ENCODE data around the gene MSX2. TPM values are rescaled to one million over a fixed set of nuclear protein-coding genes. Genes with fewer than 3 reads are reported as not detected.

MSX2 gene
- total and polyA plus RNA-seq, 4 experiments from 2014 or later: 0.30 TPM; not detected in 3

- ChIA-PET POLR2A (ENCODE audit: partially characterized antibody) (no interaction called here), CTCF (ENCODE audit: partially characterized antibody) (no interaction called here)
- Histone ChIP-seq H3K4me1 (ENCODE audit: insufficient read depth, low read length) (no peaks in the 10 kb centered on the region), H3K36me3 (ENCODE audit: insufficient read depth, low read length) (no peaks in the 10 kb centered on the region), H3K4me3 (ENCODE audit: low read length in 2 of 2) (no peak overlapping the region), H3K9me3 (ENCODE audit: control insufficient read depth in 1 of 2, low read length in 2 of 2) (no peaks in the 10 kb centered on the region), H3K27ac (ENCODE audit: low read depth, low read length) (no peak overlapping the region), H3K27me3 (ENCODE audit: insufficient read depth, low read length) (no peaks in the 10 kb centered on the region)
- Mint-ChIP-seq H3K27ac (no peak overlapping the region), H3K9me3 (peaks cover 0 to 6% (median 0%) of the 10 kb centered on the region in 8 donors), H3K4me1 (no peaks in the 10 kb centered on the region), H3K36me3 (no peaks in the 10 kb centered on the region), H3K27me3 (peaks cover 3 to 8% of the 10 kb centered on the region in 2 donors), H3K4me3 (no peak overlapping the region)
- DNase-seq: no peak
- intact Hi-C loops (cut with micrococcal nuclease): no loop called here
These were observed 17.3 kb upstream of the MSX2 start for GRCh38 chr5:174706997-174707572.

GRCh38 chr5:174707671-174708070 is 16.7 kb upstream of the MSX2 start:
- H3K36me3 Mint-ChIP-seq: no peaks in the 10 kb centered on the region

GRCh38 chr5:174708476-174709207 is 15.7 kb upstream of the MSX2 start:
- H3K4me3 ChIP-seq (ENCODE audit: low read length in 2 of 2): no peak overlapping the region
- ChIA-PET CTCF (ENCODE audit: partially characterized antibody) (no interaction called here), POLR2A (ENCODE audit: partially characterized antibody) (no interaction called here)
- intact Hi-C loops (cut with micrococcal nuclease): no loop called here
- no peak overlapping the region for H3K27ac Mint-ChIP-seq
- H3K27ac ChIP-seq (ENCODE audit: low read depth, low read length): no peak overlapping the region
- H3K4me1 ChIP-seq (ENCODE audit: insufficient read depth, low read length): no peaks in the 10 kb centered on the region
- H3K4me3 Mint-ChIP-seq: no peak overlapping the region
- no peaks in the 10 kb centered on the region for H3K9me3 ChIP-seq (ENCODE audit: control insufficient read depth in 1 of 2, low read length in 2 of 2)
- H3K27me3 Mint-ChIP-seq: peaks cover 6 to 14% of the 10 kb centered on the region in 2 donors
- H3K36me3 ChIP-seq (ENCODE audit: insufficient read depth, low read length): no peaks in the 10 kb centered on the region
- no peaks in the 10 kb centered on the region for H3K27me3 ChIP-seq (ENCODE audit: insufficient read depth, low read length)
- H3K9me3 Mint-ChIP-seq: peaks cover 0 to 5% (median 0%) of the 10 kb centered on the region in 8 donors
- H3K36me3 Mint-ChIP-seq: no peaks in the 10 kb centered on the region
- DNase-seq: no peak
- H3K4me1 Mint-ChIP-seq: no peaks in the 10 kb centered on the region

More at GRCh38 chr5:174707671-174708070, 16.7 kb upstream of the MSX2 start:
- peaks cover 3 to 11% of the 10 kb centered on the region in 2 donors for H3K27me3 Mint-ChIP-seq
- peaks cover 0 to 6% (median 0%) of the 10 kb centered on the region in 8 donors for H3K9me3 Mint-ChIP-seq
- H3K4me3 Mint-ChIP-seq: no peak overlapping the region
- H3K36me3 ChIP-seq (ENCODE audit: insufficient read depth, low read length): no peaks in the 10 kb centered on the region
- intact Hi-C loops (cut with micrococcal nuclease): no loop called here
- H3K9me3 ChIP-seq (ENCODE audit: control insufficient read depth in 1 of 2, low read length in 2 of 2): no peaks in the 10 kb centered on the region
- DNase-seq: no peak
- no peaks in the 10 kb centered on the region for H3K4me1 ChIP-seq (ENCODE audit: insufficient read depth, low read length)
- H3K4me3 ChIP-seq (ENCODE audit: low read length in 2 of 2): no peak overlapping the region
- no peaks in the 10 kb centered on the region for H3K27me3 ChIP-seq (ENCODE audit: insufficient read depth, low read length)
- POLR2A ChIA-PET (ENCODE audit: partially characterized antibody): no interaction called here
- CTCF ChIA-PET (ENCODE audit: partially characterized antibody): no interaction called here
- H3K27ac Mint-ChIP-seq: no peak overlapping the region
- H3K27ac ChIP-seq (ENCODE audit: low read depth, low read length): no peak overlapping the region
- no peaks in the 10 kb centered on the region for H3K4me1 Mint-ChIP-seq

GRCh38 chr5:174714751-174715150 is 9.6 kb upstream of the MSX2 start:
- Mint-ChIP-seq H3K4me1 (peaks cover 0 to 4% (median 0%) of the 10 kb centered on the region in 4 donors), H3K9me3 (peaks cover 0 to 4% (median 0%) of the 10 kb centered on the region in 8 donors), H3K27ac (no peak overlapping the region), H3K27me3 (peaks cover 30 to 32% of the 10 kb centered on the region in 2 donors), H3K4me3 (no peak overlapping the region), H3K36me3 (no peaks in the 10 kb centered on the region)
- H3K27me3 ChIP-seq (ENCODE audit: insufficient read depth, low read length): peaks cover 20% of the 10 kb centered on the region
- ChIA-PET POLR2A (ENCODE audit: partially characterized antibody) (no interaction called here), CTCF (ENCODE audit: partially characterized antibody) (no interaction called here)
- no peak overlapping the region for H3K27ac ChIP-seq (ENCODE audit: low read depth, low read length)
- H3K9me3 ChIP-seq (ENCODE audit: control insufficient read depth in 1 of 2, low read length in 2 of 2): no peaks in the 10 kb centered on the region
- no peak for DNase-seq
- no peaks in the 10 kb centered on the region for H3K4me1 ChIP-seq (ENCODE audit: insufficient read depth, low read length)
- no peaks in the 10 kb centered on the region for H3K36me3 ChIP-seq (ENCODE audit: insufficient read depth, low read length)
- intact Hi-C loops (cut with micrococcal nuclease): no loop called here
- H3K4me3 ChIP-seq (ENCODE audit: low read length in 2 of 2): no peak overlapping the region

GRCh38 chr5:174715804-174716203 is 8.6 kb upstream of the MSX2 start:
- no peak overlapping the region for H3K4me3 Mint-ChIP-seq

GRCh38 chr5:174717826-174718455 is 6.4 kb upstream of the MSX2 start:
- peaks cover 46% of the 10 kb centered on the region for H3K27me3 ChIP-seq (ENCODE audit: insufficient read depth, low read length)
- CTCF ChIA-PET (ENCODE audit: partially characterized antibody): no interaction called here
- Mint-ChIP-seq H3K9me3 (peaks cover 0 to 4% (median 0%) of the 10 kb centered on the region in 8 donors), H3K27me3 (peaks cover 54% of the 10 kb centered on the region in 2 donors), H3K27ac (no peak overlapping the region), H3K36me3 (no peaks in the 10 kb centered on the region), H3K4me1 (peaks cover 2 to 17% (median 9%) of the 10 kb centered on the region in 4 donors), H3K4me3 (no peak overlapping the region)
- no peaks in the 10 kb centered on the region for H3K36me3 ChIP-seq (ENCODE audit: insufficient read depth, low read length)
- no peak overlapping the region for H3K27ac ChIP-seq (ENCODE audit: low read depth, low read length)
- no peak overlapping the region for H3K4me3 ChIP-seq (ENCODE audit: low read length in 2 of 2)
- intact Hi-C loops (cut with micrococcal nuclease): no loop called here
- POLR2A ChIA-PET (ENCODE audit: partially characterized antibody): no interaction called here
- H3K4me1 ChIP-seq (ENCODE audit: insufficient read depth, low read length): peaks cover 5% of the 10 kb centered on the region
- DNase-seq: no peak
- H3K9me3 ChIP-seq (ENCODE audit: control insufficient read depth in 1 of 2, low read length in 2 of 2): no peaks in the 10 kb centered on the region

More at GRCh38 chr5:174715804-174716203, 8.6 kb upstream of the MSX2 start:
- POLR2A ChIA-PET (ENCODE audit: partially characterized antibody): no interaction called here
- Mint-ChIP-seq H3K4me1 (peaks cover 2 to 12% (median 4%) of the 10 kb centered on the region in 4 donors), H3K27ac (no peak overlapping the region), H3K9me3 (peaks cover 0 to 4% (median 0%) of the 10 kb centered on the region in 8 donors), H3K36me3 (no peaks in the 10 kb centered on the region), H3K27me3 (peaks cover 39 to 41% of the 10 kb centered on the region in 2 donors)
- intact Hi-C loops (cut with micrococcal nuclease): no loop called here
- Histone ChIP-seq H3K4me1 (ENCODE audit: insufficient read depth, low read length) (peaks cover 5% of the 10 kb centered on the region), H3K36me3 (ENCODE audit: insufficient read depth, low read length) (no peaks in the 10 kb centered on the region), H3K27ac (ENCODE audit: low read depth, low read length) (no peak overlapping the region), H3K9me3 (ENCODE audit: control insufficient read depth in 1 of 2, low read length in 2 of 2) (no peaks in the 10 kb centered on the region), H3K27me3 (ENCODE audit: insufficient read depth, low read length) (peaks cover 29% of the 10 kb centered on the region), H3K4me3 (ENCODE audit: low read length in 2 of 2) (no peak overlapping the region)
- DNase-seq: no peak
- CTCF ChIA-PET (ENCODE audit: partially characterized antibody): no interaction called here

- CTCF ChIA-PET (ENCODE audit: partially characterized antibody): interaction anchor here (1.1 kb wide), 1 partner anchor 32 kb away, joined by 3 read pairs; no protein-coding TSS in a partner anchor
- no peak for DNase-seq
These were observed 5.3 kb upstream of the MSX2 start for GRCh38 chr5:174718880-174719610.

More at GRCh38 chr5:174718880-174719610, 5.3 kb upstream of the MSX2 start:
- H3K9me3 Mint-ChIP-seq: peaks cover 0 to 6% (median 2%) of the 10 kb centered on the region in 8 donors
- H3K4me1 Mint-ChIP-seq: peaks cover 6 to 25% (median 16%) of the 10 kb centered on the region in 4 donors
- no peak overlapping the region for H3K4me3 ChIP-seq (ENCODE audit: low read length in 2 of 2)
- intact Hi-C loops (cut with micrococcal nuclease): no loop called here
- H3K27ac ChIP-seq (ENCODE audit: low read depth, low read length): no peak overlapping the region
- H3K4me1 ChIP-seq (ENCODE audit: insufficient read depth, low read length): peaks cover 11% of the 10 kb centered on the region
- POLR2A ChIA-PET (ENCODE audit: partially characterized antibody): no interaction called here
- H3K27me3 Mint-ChIP-seq: peaks cover 62% of the 10 kb centered on the region in 2 donors
- H3K36me3 Mint-ChIP-seq: no peaks in the 10 kb centered on the region
- no peak overlapping the region for H3K4me3 Mint-ChIP-seq
- H3K27ac Mint-ChIP-seq: no peak overlapping the region
- H3K9me3 ChIP-seq (ENCODE audit: control insufficient read depth in 1 of 2, low read length in 2 of 2): no peaks in the 10 kb centered on the region
- H3K27me3 ChIP-seq (ENCODE audit: insufficient read depth, low read length): peaks cover 55% of the 10 kb centered on the region
- H3K36me3 ChIP-seq (ENCODE audit: insufficient read depth, low read length): no peaks in the 10 kb centered on the region
